ENCODE results near the gene WNT7B.

Gene WNT7B

GRCh38 chr22:46007848-46008261 is 30.9 kb upstream of the WNT7B start:
- DNase-seq, result peak; percentile 90

- peak; percentile 76 for DNase-seq
Observed at GRCh38 chr22:46007003-46007847, 30.3 kb upstream of the WNT7B start.

GRCh38 chr22:46006379-46007002 is 29.5 kb upstream of the WNT7B start:
- DNase-seq, result peak; percentile 94

- DNase-seq, result peak; percentile 24
Observed at GRCh38 chr22:46005116-46005705, 28.2 kb upstream of the WNT7B start.

- peak; percentile 16 for DNase-seq
Observed at GRCh38 chr22:46004105-46004866, 27.3 kb upstream of the WNT7B start.

GRCh38 chr22:46003271-46004091 is 26.5 kb upstream of the WNT7B start:
- DNase-seq, result peak; percentile 20

- DNase-seq, result peak; percentile 21
Observed at GRCh38 chr22:46002757-46003270, 25.9 kb upstream of the WNT7B start.

- DNase-seq, result peak; percentile 47
Observed at GRCh38 chr22:46001426-46002106, 24.6 kb upstream of the WNT7B start.

- DNase-seq, result no peak
Observed at GRCh38 chr22:46001046-46001425, 24.1 kb upstream of the WNT7B start.

- DNase-seq, result peak; percentile 17
Observed at GRCh38 chr22:46000081-46001027, 23.4 kb upstream of the WNT7B start.

- DNase-seq, result peak; percentile 15
Observed at GRCh38 chr22:45999379-45999971, 22.5 kb upstream of the WNT7B start.

- no peak for DNase-seq
Observed at GRCh38 chr22:45998638-45999378, 21.8 kb upstream of the WNT7B start.

- peak; percentile 30 for DNase-seq
Observed at GRCh38 chr22:45997777-45998637, 21.0 kb upstream of the WNT7B start.

GRCh38 chr22:45997077-45997776 is 20.3 kb upstream of the WNT7B start:
- DNase-seq, result peak; percentile 97

- DNase-seq, result peak; percentile 44
Observed at GRCh38 chr22:45996241-45997076, 19.5 kb upstream of the WNT7B start.

- DNase-seq, result no peak
Observed at GRCh38 chr22:45995405-45996101, 18.6 kb upstream of the WNT7B start.

Measured in femur (tissue), 1 donor.